K562 (cell line): Measurements from ENCODE around the gene LCMT2. TPM values are rescaled to one million over a fixed set of nuclear protein-coding genes. Genes with fewer than 3 reads are reported as not detected.

Experiments
- ATAC-seq: fragments of 200-7000 bp; cut with Tn5 transposase; 3 replicates; pipeline ENCODE4 v1.9.1; 2020; ENCODE audit warnings: moderate library complexity
- BruUV-seq: library from RNA; stranded (reverse); fragments of 400-500 nt; replicated peaks from 2 replicates; lab custom pipeline; 2021; lab: Mats Ljungman, UMichigan
- CTCF ChIA-PET: fragments of 300-600 bp; formaldehyde crosslinking; extraction: SDS; loops from one replicate; lab custom pipeline; 2021; ENCODE audit warnings: low intra/inter-chr PET ratio; lab: Yijun Ruan, JAX
- POLR2A ChIA-PET: fragments of 300-600, 350-650 bp; sonication (Branson Sonifier 250); formaldehyde crosslinking; extraction: SDS; loops from one replicate; lab custom pipeline; 2021; ENCODE audit warnings: antibody characterized with exemption, inconsistent platforms; lab: Yijun Ruan, JAX
- DNase-seq, 4 experiments: peaks; one replicate each; pipeline versions ENCODE4 v3.0.0 to v3.0.0-alpha.2; 2011 to 2018; ENCODE audit warnings: low spot score in 3 of 4, mixed read lengths in 3 of 4; ENCODE audit errors: extremely low read depth in 1 of 4
- FAIRE-seq: peaks from 2 replicates; lab custom pipeline; 2011; peaks lifted over from hg19 to GRCh38; lab: Jason Lieb, UNC
- H2AFZ ChIP-seq: 2 replicates; pipeline ENCODE4 v1.6.0; 2011; ENCODE audit warnings: low read depth, low read length, control low read depth, inconsistent platforms
- H3K27ac ChIP-seq: fragments of 200-600 bp; 3 replicates; pipeline ENCODE4 v1.8.0; 2011; ENCODE audit warnings: low read depth, mild to moderate bottlenecking, control low read depth, inconsistent platforms, low read length, moderate library complexity, mixed read lengths; ENCODE audit errors: extremely low read depth
- H3K27me3 ChIP-seq, 2 experiments: fragments of 300-600 bp in 1 of 2; 2 replicates in 1 of 2; 3 replicates in 1 of 2; pipeline versions ENCODE4 v1.6.0 to v1.8.0; 2011; ENCODE audit warnings: inconsistent platforms in 2 of 2, low read length in 2 of 2, mild to moderate bottlenecking in 1 of 2, mixed read lengths in 1 of 2, moderate library complexity in 1 of 2; ENCODE audit not compliant: control insufficient read depth in 2 of 2, insufficient read depth in 2 of 2
- H3K36me3 ChIP-seq: fragments of 300-600 bp; 3 replicates; pipeline ENCODE4 v1.8.0; 2011; ENCODE audit warnings: mild to moderate bottlenecking, low read length, inconsistent platforms; ENCODE audit not compliant: control insufficient read depth, insufficient read depth
- H3K4me1 ChIP-seq, 2 experiments: fragments of 200-600 bp in 1 of 2; replicated peaks in 1 of 2; 2 replicates in 1 of 2; 3 replicates in 1 of 2; pipeline versions ENCODE4 v1.5.1 to v1.8.0; 2011; ENCODE audit warnings: inconsistent platforms in 2 of 2, low read length in 2 of 2, mild to moderate bottlenecking in 1 of 2, mixed read lengths in 1 of 2, moderate library complexity in 1 of 2; ENCODE audit not compliant: control insufficient read depth in 2 of 2, insufficient read depth in 2 of 2
- H3K4me2 ChIP-seq: 2 replicates; pipeline ENCODE4 v1.6.1; 2011; ENCODE audit warnings: low read length, control low read depth, inconsistent platforms, mixed read lengths; ENCODE audit not compliant: insufficient read depth
- H3K4me3 ChIP-seq: fragments of 200-600 bp; sonication (generic), shearing (Covaris generic); 2 replicates; pipeline ENCODE4 v1.5.1; 2016; ENCODE audit warnings: control low read depth, inconsistent platforms
- H3K79me2 ChIP-seq: fragments of 200-600 bp; 3 replicates; pipeline ENCODE4 v1.8.0; 2011; ENCODE audit warnings: low read length, inconsistent platforms; ENCODE audit not compliant: control insufficient read depth, insufficient read depth
- H3K9ac ChIP-seq, 2 experiments: 2 replicates each; pipeline versions ENCODE4 v1.6.0 to v1.6.1; 2011; ENCODE audit warnings: low read depth in 2 of 2, low read length in 2 of 2, control low read depth in 1 of 2, inconsistent platforms in 1 of 2, mild to moderate bottlenecking in 1 of 2, mixed read lengths in 1 of 2; ENCODE audit not compliant: insufficient read depth in 1 of 2
- H3K9me1 ChIP-seq: one replicate; pipeline ENCODE4 v1.6.0; 2011; ENCODE audit warnings: inconsistent platforms, mild to moderate bottlenecking, low read length, moderate library complexity; ENCODE audit not compliant: control insufficient read depth, insufficient read depth
- H3K9me3 ChIP-seq: replicated peaks from 2 replicates; pipeline ENCODE4 v1.5.1; 2011; ENCODE audit warnings: low read depth, low read length, inconsistent platforms; ENCODE audit not compliant: control insufficient read depth, insufficient read depth
- H4K20me1 ChIP-seq: replicated peaks from 2 replicates; pipeline ENCODE4 v1.6.1; 2011; ENCODE audit warnings: low read length, inconsistent platforms, mixed read lengths; ENCODE audit not compliant: control insufficient read depth, insufficient read depth
- ZBTB11 ChIP-seq, 3 experiments: fragments of 200-800 bp in 1 of 3; fragments of 250-450 bp in 1 of 3; fragments of 450-650 bp in 1 of 3; sonication (Bioruptor Pico) in 1 of 3; sonication (Bioruptor generic) in 1 of 3; formaldehyde crosslinking in 1 of 3; IDR thresholded peaks; 2 replicates each; pipeline versions ENCODE4 v1.6.1 to v1.8.0; 2016 to 2022; ENCODE audit warnings: mild to moderate bottlenecking in 2 of 3, missing genetic modification characterization in 2 of 3, missing compliant biosample characterization in 1 of 3, moderate library complexity in 1 of 3
- ZNF507 ChIP-seq: conservative IDR thresholded peaks from 2 replicates; pipeline ENCODE4 v1.6.1; 2017; ENCODE audit warnings: missing genetic modification characterization, missing compliant biosample characterization
- WGBS: fragments of 100-300 bp; shearing (Covaris generic); methylation state at CpG from one replicate; pipeline ENCODE4 v1.1.6; 2016; ENCODE audit warnings: low coverage, mixed read lengths; ENCODE audit not compliant: insufficient coverage; ENCODE audit errors: missing lambda C conversion rate; 5-methylcytosine and 5-hydroxymethylcytosine counted together
- in situ Hi-C: fragments of 300-500 bp; cut with MboI; formaldehyde crosslinking; loops from 4 replicates; pipeline ENCODE4 v1.15.0; 2018; ENCODE audit warnings: inconsistent platforms, mixed read lengths
- intact Hi-C: fragments of 100-400 bp; cut with micrococcal nuclease; formaldehyde crosslinking; loops from 2 replicates; pipeline ENCODE4 v1.14.2; 2022
- polyA plus RNA-seq, 8 experiments: library from polyadenylated mRNA; depleted of rRNA in 4 of 8; stranded (reverse) in 5 of 8; unstranded in 3 of 8; fragments of >200 nt; fragmentation: Nextera tagmentation in 2 of 8; fragmentation: Illumina TruSeq in 1 of 8; extraction: Ambion mirVana in 2 of 8; extraction: Trizol in 1 of 8; gene quantifications; 2 replicates each; pipeline versions ENCODE4 v1.2.1 to v1.2.3, GENCODE V29; 2011 to 2014; ENCODE audit warnings: inconsistent platforms in 1 of 8, missing spikeins in 1 of 8
- total RNA-seq, 7 experiments: library from RNA; depleted of rRNA in 6 of 7; stranded (reverse); fragments of >200 nt in 6 of 7; fragmentation: Illumina TruSeq in 2 of 7; extraction: Trizol in 2 of 7; gene quantifications; 2 replicates each; pipeline versions ENCODE4 v1.2.1 to v1.2.3, GENCODE V29; 2011 to 2021; ENCODE audit warnings: low replicate concordance in 1 of 7

LCMT2 gene
- total and polyA plus RNA-seq, 9 of the 15 experiments (the other 6 are each of a cell fraction or from before 2014, with no cell fraction given), result 2.5 to 22.3 (median 15.2) TPM

GRCh38 chr15:43277901-43278300, 52.5 kb downstream of the LCMT2 start:
- 0% methylated on average over 4 of the region's 4 CpGs for WGBS
- ATAC-seq, result no peak
- no peak for TF ChIP-seq ZBTB11 (CRISPR knock-in tag; IDR thresholded peaks at IDR 0.05)
- no peak for TF ChIP-seq ZNF507 (tag)
- BruUV-seq, result no TSS peak
- Histone ChIP-seq H2AFZ (no peak overlapping the region), H3K79me2 (no peaks in the 10 kb centered on the region), H3K9me3 (no peaks in the 10 kb centered on the region), H3K4me1 (no peaks in the 10 kb centered on the region; a peak in 1 of 5 replicates), H3K27ac (no peak overlapping the region), H3K4me3 (no peak overlapping the region), H3K36me3 (no peaks in the 10 kb centered on the region), H3K27me3 (peaks cover 56 to 80% of the 10 kb centered on the region in 2 experiments; a peak in 4 of 5 replicates), H3K4me2 (no peak overlapping the region), H3K9me1 (no peaks in the 10 kb centered on the region), H3K9ac (no peak overlapping the region), H4K20me1 (no peaks in the 10 kb centered on the region; the same call in 1 of the 2 replicates)
- no peak for DNase-seq
- FAIRE-seq, result no peak
- ChIA-PET POLR2A (interaction anchor here (0.7 kb wide), 1 partner anchor 36 kb away, joined by 3 read pairs; no protein-coding TSS in a partner anchor), CTCF (no interaction called here)
- in situ Hi-C loops (loop anchor here (5.0 to 10.0 kb wide), 2 partner anchors 71 to 563 kb away; no protein-coding TSS in a partner anchor), intact Hi-C loops (no loop called here)
